Measurements from ENCODE around the gene KIF7. TPM values are rescaled to one million over a fixed set of nuclear protein-coding genes. Genes with fewer than 3 reads are reported as not detected.

The KIF7 gene
- total RNA-seq, 1 experiment from 2014 or later, result 20.4 TPM

- H3K36me3 Mint-ChIP-seq, result no peaks in the 10 kb centered on the region
- TF ChIP-seq, protein P1, sequence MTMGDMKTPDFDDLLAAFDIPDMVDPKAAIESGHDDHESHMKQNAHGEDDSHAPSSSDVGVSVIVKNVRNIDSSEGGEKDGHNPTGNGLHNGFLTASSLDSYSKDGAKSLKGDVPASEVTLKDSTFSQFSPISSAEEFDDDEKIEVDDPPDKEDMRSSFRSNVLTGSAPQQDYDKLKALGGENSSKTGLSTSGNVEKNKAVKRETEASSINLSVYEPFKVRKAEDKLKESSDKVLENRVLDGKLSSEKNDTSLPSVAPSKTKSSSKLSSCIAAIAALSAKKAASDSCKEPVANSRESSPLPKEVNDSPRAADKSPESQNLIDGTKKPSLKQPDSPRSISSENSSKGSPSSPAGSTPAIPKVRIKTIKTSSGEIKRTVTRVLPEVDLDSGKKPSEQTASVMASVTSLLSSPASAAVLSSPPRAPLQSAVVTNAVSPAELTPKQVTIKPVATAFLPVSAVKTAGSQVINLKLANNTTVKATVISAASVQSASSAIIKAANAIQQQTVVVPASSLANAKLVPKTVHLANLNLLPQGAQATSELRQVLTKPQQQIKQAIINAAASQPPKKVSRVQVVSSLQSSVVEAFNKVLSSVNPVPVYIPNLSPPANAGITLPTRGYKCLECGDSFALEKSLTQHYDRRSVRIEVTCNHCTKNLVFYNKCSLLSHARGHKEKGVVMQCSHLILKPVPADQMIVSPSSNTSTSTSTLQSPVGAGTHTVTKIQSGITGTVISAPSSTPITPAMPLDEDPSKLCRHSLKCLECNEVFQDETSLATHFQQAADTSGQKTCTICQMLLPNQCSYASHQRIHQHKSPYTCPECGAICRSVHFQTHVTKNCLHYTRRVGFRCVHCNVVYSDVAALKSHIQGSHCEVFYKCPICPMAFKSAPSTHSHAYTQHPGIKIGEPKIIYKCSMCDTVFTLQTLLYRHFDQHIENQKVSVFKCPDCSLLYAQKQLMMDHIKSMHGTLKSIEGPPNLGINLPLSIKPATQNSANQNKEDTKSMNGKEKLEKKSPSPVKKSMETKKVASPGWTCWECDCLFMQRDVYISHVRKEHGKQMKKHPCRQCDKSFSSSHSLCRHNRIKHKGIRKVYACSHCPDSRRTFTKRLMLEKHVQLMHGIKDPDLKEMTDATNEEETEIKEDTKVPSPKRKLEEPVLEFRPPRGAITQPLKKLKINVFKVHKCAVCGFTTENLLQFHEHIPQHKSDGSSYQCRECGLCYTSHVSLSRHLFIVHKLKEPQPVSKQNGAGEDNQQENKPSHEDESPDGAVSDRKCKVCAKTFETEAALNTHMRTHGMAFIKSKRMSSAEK (CRISPR knock-in tag; IDR thresholded peaks at IDR 0.05; ENCODE audit: borderline replicate concordance), result no peak
- TF ChIP-seq RORB (CRISPR knock-in tag; IDR thresholded peaks at IDR 0.05) (no peak), MYBL2 (CRISPR knock-in tag; IDR thresholded peaks at IDR 0.05) (no peak), MAX (CRISPR knock-in tag; IDR thresholded peaks at IDR 0.05) (no peak), ELF4 (CRISPR knock-in tag; IDR thresholded peaks at IDR 0.05; ENCODE audit: low read depth) (no peak), IRF1 (CRISPR knock-in tag; IDR thresholded peaks at IDR 0.05) (no peak), ZNF512 (CRISPR knock-in tag; IDR thresholded peaks at IDR 0.05; ENCODE audit: borderline replicate concordance) (no peak)
- TF ChIP-seq, protein P2, sequence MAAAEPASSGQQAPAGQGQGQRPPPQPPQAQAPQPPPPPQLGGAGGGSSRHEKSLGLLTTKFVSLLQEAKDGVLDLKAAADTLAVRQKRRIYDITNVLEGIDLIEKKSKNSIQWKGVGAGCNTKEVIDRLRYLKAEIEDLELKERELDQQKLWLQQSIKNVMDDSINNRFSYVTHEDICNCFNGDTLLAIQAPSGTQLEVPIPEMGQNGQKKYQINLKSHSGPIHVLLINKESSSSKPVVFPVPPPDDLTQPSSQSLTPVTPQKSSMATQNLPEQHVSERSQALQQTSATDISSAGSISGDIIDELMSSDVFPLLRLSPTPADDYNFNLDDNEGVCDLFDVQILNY (CRISPR knock-in tag; IDR thresholded peaks at IDR 0.05), result no peak
- H3K4me3 Mint-ChIP-seq, result no peak overlapping the region
- peaks cover 14% of the 10 kb centered on the region for H3K4me1 Mint-ChIP-seq
- no peak for DNase-seq (ENCODE audit: low spot score)
- peaks cover 4% of the 10 kb centered on the region for H3K9me3 Mint-ChIP-seq
- peaks cover 37% of the 10 kb centered on the region for H3K27me3 Mint-ChIP-seq (ENCODE audit: low read depth)
- CTCF ChIA-PET, result interaction anchor here (0.7 to 5.0 kb wide), 6 partner anchors 10 to 212 kb away, joined by 3 to 33 read pairs (median 4); partner anchors contain the start of gene MESP1
- no peak overlapping the region for H3K27ac Mint-ChIP-seq
- POLR2A ChIA-PET, result no interaction called here
- peak; percentile 10 for ATAC-seq
Measured at GRCh38 chr15:89662893-89663626, 7.8 kb upstream of the KIF7 start.

DNA sequence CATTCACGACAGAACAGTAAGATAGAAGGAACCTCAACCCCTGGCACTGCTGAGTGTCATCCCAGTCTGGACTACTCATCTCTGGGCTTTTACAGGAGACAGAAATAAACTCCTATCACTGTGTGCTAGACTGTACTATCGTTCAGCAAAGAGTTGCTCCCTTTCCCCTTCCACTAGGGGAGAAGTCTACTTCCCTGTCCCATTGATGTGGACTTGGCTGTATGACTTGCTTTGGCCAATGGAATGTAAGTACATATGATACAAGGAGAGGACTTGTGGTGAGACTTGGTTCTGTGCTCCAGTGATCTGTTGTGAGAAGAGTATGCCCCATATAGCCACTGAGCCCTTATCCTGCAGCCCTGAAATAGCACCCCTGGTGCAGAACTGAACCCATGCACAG is 5.3 kb upstream of the KIF7 start:
- H3K27ac Mint-ChIP-seq, result no peak overlapping the region
- DNase-seq (ENCODE audit: low spot score), result no peak
- no peak for ATAC-seq
- H3K27me3 Mint-ChIP-seq (ENCODE audit: low read depth), result peaks cover 40% of the 10 kb centered on the region
- H3K36me3 Mint-ChIP-seq, result no peaks in the 10 kb centered on the region
- peaks cover 4% of the 10 kb centered on the region for H3K9me3 Mint-ChIP-seq
- ChIA-PET POLR2A (no interaction called here), CTCF (interaction anchor here (0.9 to 5.0 kb wide), 2 partner anchors 12 to 13 kb away, joined by 3 to 33 read pairs; no protein-coding TSS in a partner anchor)
- no peak overlapping the region for H3K4me3 Mint-ChIP-seq
- peaks cover 10% of the 10 kb centered on the region for H3K4me1 Mint-ChIP-seq
- no peak for TF ChIP-seq EMX1 (CRISPR knock-in tag; IDR thresholded peaks at IDR 0.05)
- no peak for TF ChIP-seq CREM (CRISPR knock-in tag; IDR thresholded peaks at IDR 0.05)
- TF ChIP-seq, protein P3, sequence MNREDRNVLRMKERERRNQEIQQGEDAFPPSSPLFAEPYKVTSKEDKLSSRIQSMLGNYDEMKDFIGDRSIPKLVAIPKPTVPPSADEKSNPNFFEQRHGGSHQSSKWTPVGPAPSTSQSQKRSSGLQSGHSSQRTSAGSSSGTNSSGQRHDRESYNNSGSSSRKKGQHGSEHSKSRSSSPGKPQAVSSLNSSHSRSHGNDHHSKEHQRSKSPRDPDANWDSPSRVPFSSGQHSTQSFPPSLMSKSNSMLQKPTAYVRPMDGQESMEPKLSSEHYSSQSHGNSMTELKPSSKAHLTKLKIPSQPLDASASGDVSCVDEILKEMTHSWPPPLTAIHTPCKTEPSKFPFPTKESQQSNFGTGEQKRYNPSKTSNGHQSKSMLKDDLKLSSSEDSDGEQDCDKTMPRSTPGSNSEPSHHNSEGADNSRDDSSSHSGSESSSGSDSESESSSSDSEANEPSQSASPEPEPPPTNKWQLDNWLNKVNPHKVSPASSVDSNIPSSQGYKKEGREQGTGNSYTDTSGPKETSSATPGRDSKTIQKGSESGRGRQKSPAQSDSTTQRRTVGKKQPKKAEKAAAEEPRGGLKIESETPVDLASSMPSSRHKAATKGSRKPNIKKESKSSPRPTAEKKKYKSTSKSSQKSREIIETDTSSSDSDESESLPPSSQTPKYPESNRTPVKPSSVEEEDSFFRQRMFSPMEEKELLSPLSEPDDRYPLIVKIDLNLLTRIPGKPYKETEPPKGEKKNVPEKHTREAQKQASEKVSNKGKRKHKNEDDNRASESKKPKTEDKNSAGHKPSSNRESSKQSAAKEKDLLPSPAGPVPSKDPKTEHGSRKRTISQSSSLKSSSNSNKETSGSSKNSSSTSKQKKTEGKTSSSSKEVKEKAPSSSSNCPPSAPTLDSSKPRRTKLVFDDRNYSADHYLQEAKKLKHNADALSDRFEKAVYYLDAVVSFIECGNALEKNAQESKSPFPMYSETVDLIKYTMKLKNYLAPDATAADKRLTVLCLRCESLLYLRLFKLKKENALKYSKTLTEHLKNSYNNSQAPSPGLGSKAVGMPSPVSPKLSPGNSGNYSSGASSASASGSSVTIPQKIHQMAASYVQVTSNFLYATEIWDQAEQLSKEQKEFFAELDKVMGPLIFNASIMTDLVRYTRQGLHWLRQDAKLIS (CRISPR knock-in tag; IDR thresholded peaks at IDR 0.05; ENCODE audit: borderline replicate concordance), result no peak
- TF ChIP-seq SMAD4 (CRISPR knock-in tag; IDR thresholded peaks at IDR 0.05), result no peak
- no peak for TF ChIP-seq NR1H2 (CRISPR knock-in tag; IDR thresholded peaks at IDR 0.05)
- TF ChIP-seq CBFB (CRISPR knock-in tag; IDR thresholded peaks at IDR 0.05; ENCODE audit: low read depth), result no peak
- no peak for TF ChIP-seq ZNF671 (CRISPR knock-in tag; IDR thresholded peaks at IDR 0.05)
- TF ChIP-seq ZNF396 (CRISPR knock-in tag; IDR thresholded peaks at IDR 0.05; ENCODE audit: borderline replicate concordance), result no peak
- TF ChIP-seq ATF1 (CRISPR knock-in tag; IDR thresholded peaks at IDR 0.05), result no peak
- no peak for TF ChIP-seq FOXP4 (CRISPR knock-in tag; IDR thresholded peaks at IDR 0.05)
- TF ChIP-seq ELF4 (CRISPR knock-in tag; IDR thresholded peaks at IDR 0.05; ENCODE audit: low read depth), result no peak

Data from WTC11 (cell line).